Neural progenitor cell (in vitro differentiated cells): ENCODE data around the gene SPP2. TPM values are rescaled to one million over a fixed set of nuclear protein-coding genes. Genes with fewer than 3 reads are reported as not detected.

ENCODE experiments used
- DNase-seq: peaks from one replicate; pipeline ENCODE4 v3.0.0-alpha.2; 2016; ENCODE audit warnings: low spot score
- H2AFZ ChIP-seq: fragments of 200-600 bp; sonication (generic); replicated peaks from 2 replicates; pipeline ENCODE4 v1.6.1; 2016; ENCODE audit warnings: antibody characterized with exemption
- H3F3A ChIP-seq: fragments of 200-600 bp; sonication (generic); 2 replicates; pipeline ENCODE4 v1.6.1; 2016; ENCODE audit warnings: antibody characterized with exemption, low read depth
- H3K27ac ChIP-seq: fragments of 200-600 bp; sonication (generic); 2 replicates; pipeline ENCODE4 v1.5.1; 2016; ENCODE audit warnings: mild to moderate bottlenecking
- H3K27me3 ChIP-seq: fragments of 200-600 bp; sonication (generic); 2 replicates; pipeline ENCODE4 v1.6.1; 2016; ENCODE audit warnings: mild to moderate bottlenecking, moderate library complexity
- H3K36me3 ChIP-seq: fragments of 200-600 bp; sonication (generic); 2 replicates; pipeline ENCODE4 v1.5.1; 2016
- H3K4me1 ChIP-seq: fragments of 200-600 bp; sonication (generic); 2 replicates; pipeline ENCODE4 v1.6.1; 2016; ENCODE audit warnings: mixed run types
- H3K4me2 ChIP-seq: fragments of 200-600 bp; sonication (generic); 2 replicates; pipeline ENCODE4 v1.6.1; 2016
- H3K4me3 ChIP-seq: fragments of 200-600 bp; sonication (generic); 2 replicates; pipeline ENCODE4 v1.5.1; 2016
- H3K79me2 ChIP-seq: fragments of 200-600 bp; sonication (generic); 2 replicates; pipeline ENCODE4 v1.6.1; 2016; ENCODE audit warnings: low read depth
- H3K9ac ChIP-seq: fragments of 200-600 bp; sonication (generic); 2 replicates; pipeline ENCODE4 v1.6.1; 2016
- H3K9me3 ChIP-seq: fragments of 200-600 bp; sonication (generic); 2 replicates; pipeline ENCODE4 v1.5.1; 2016; ENCODE audit warnings: low read depth
- H4K20me1 ChIP-seq: fragments of 200-600 bp; sonication (generic); 2 replicates; pipeline ENCODE4 v1.6.1; 2016; ENCODE audit warnings: low read depth
- H3K27ac Mint-ChIP-seq: 3 replicates; pipeline ENCODE4 v1.8.0; 2021; ENCODE audit warnings: mixed read lengths
- H3K27me3 Mint-ChIP-seq: 2 replicates; pipeline ENCODE4 v1.8.0; 2022; ENCODE audit warnings: low read depth, mild to moderate bottlenecking, inconsistent platforms, moderate library complexity, mixed read lengths; ENCODE audit not compliant: insufficient read depth
- H3K36me3 Mint-ChIP-seq: 3 replicates; pipeline ENCODE4 v1.8.0; 2021; ENCODE audit warnings: mixed read lengths
- H3K4me1 Mint-ChIP-seq: 3 replicates; pipeline ENCODE4 v1.8.0; 2021; ENCODE audit warnings: mixed read lengths
- H3K4me3 Mint-ChIP-seq: 3 replicates; pipeline ENCODE4 v1.8.0; 2021; ENCODE audit warnings: mild to moderate bottlenecking, moderate library complexity, mixed read lengths
- H3K9me3 Mint-ChIP-seq: 3 replicates; pipeline ENCODE4 v1.8.0; 2020; ENCODE audit warnings: mixed read lengths
- EZH2 ChIP-seq: fragments of 200-600 bp; sonication (generic); IDR thresholded peaks from 2 replicates; pipeline ENCODE4 v1.6.1; 2017; ENCODE audit warnings: antibody characterized with exemption, mild to moderate bottlenecking, moderate library complexity
- EZH2phosphoT487 ChIP-seq: fragments of 200-600 bp; sonication (generic); IDR thresholded peaks from 2 replicates; pipeline ENCODE4 v1.6.1; 2017; ENCODE audit warnings: antibody characterized with exemption
- total RNA-seq: library from RNA; depleted of rRNA; stranded (reverse); fragments of >200 nt; gene quantifications from 2 replicates; pipeline ENCODE4 v1.2.3, GENCODE V29; 2015; ENCODE audit warnings: low replicate concordance
- TF ChIP-seq, protein P1 (sequence below): fragments of 200-600 bp; sonication (generic); IDR thresholded peaks from 2 replicates; pipeline ENCODE4 v1.5.1; 2017; ENCODE audit warnings: antibody characterized with exemption, mild to moderate bottlenecking

The SPP2 gene
- total RNA-seq, 1 donor from 2014 or later, result not detected

DNA sequence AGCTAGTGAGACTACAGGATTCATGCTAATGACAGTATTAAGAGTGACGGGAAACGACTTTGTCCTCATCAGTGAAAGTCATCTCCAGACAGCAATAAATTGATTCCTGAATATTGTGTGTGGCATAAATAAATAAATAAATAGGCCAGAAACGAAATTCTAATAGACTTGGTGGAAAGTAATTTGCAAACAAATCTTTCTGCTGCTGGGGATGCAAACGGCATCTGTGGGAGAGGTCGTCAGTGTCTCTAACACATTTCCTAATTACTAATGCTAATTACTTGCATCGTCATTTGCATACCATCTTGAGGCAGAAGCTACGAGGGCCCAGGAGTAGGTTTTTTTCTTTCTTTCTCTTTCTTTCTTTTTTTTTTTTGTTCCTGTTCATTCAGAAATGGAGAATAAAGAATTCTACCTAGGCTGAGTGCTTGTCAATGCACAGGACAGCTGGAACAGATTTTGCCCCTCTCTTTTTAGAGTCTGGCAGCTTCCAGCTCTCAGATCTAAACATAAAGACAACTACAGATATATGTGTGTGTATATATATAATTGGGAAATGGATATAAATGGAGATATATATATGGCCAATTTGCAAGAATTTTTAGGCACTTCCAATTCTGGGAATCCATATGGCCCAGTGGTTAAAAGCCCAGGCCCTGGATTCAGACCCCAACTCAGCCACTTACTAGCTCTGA is 75.1 kb downstream of the SPP2 start:
- H3K4me3 Mint-ChIP-seq, result no peak overlapping the region
- no peak overlapping the region for H3K9ac ChIP-seq
- H2AFZ ChIP-seq, result no peak overlapping the region
- peaks cover 5% of the 10 kb centered on the region for H3K4me1 Mint-ChIP-seq
- DNase-seq, result no peak
- peaks cover 4% of the 10 kb centered on the region for H3K27me3 Mint-ChIP-seq
- H3K36me3 Mint-ChIP-seq, result no peaks in the 10 kb centered on the region
- no peak overlapping the region for H3K4me2 ChIP-seq
- H3K4me3 ChIP-seq, result no peak overlapping the region
- no peaks in the 10 kb centered on the region for H3K4me1 ChIP-seq
- no peaks in the 10 kb centered on the region for H3K36me3 ChIP-seq
- no peaks in the 10 kb centered on the region for H4K20me1 ChIP-seq
- no peak overlapping the region for H3K27ac Mint-ChIP-seq
- no peaks in the 10 kb centered on the region for H3F3A ChIP-seq
- no peaks in the 10 kb centered on the region for H3K9me3 Mint-ChIP-seq
- H3K9me3 ChIP-seq, result no peaks in the 10 kb centered on the region
- no peaks in the 10 kb centered on the region for H3K27me3 ChIP-seq
- TF ChIP-seq, protein P1, sequence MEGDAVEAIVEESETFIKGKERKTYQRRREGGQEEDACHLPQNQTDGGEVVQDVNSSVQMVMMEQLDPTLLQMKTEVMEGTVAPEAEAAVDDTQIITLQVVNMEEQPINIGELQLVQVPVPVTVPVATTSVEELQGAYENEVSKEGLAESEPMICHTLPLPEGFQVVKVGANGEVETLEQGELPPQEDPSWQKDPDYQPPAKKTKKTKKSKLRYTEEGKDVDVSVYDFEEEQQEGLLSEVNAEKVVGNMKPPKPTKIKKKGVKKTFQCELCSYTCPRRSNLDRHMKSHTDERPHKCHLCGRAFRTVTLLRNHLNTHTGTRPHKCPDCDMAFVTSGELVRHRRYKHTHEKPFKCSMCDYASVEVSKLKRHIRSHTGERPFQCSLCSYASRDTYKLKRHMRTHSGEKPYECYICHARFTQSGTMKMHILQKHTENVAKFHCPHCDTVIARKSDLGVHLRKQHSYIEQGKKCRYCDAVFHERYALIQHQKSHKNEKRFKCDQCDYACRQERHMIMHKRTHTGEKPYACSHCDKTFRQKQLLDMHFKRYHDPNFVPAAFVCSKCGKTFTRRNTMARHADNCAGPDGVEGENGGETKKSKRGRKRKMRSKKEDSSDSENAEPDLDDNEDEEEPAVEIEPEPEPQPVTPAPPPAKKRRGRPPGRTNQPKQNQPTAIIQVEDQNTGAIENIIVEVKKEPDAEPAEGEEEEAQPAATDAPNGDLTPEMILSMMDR, result no peak
- no peak for TF ChIP-seq EZH2phosphoT487
- no peak for TF ChIP-seq EZH2
- H3K27ac ChIP-seq, result no peak overlapping the region
- H3K79me2 ChIP-seq, result no peaks in the 10 kb centered on the region

DNA sequence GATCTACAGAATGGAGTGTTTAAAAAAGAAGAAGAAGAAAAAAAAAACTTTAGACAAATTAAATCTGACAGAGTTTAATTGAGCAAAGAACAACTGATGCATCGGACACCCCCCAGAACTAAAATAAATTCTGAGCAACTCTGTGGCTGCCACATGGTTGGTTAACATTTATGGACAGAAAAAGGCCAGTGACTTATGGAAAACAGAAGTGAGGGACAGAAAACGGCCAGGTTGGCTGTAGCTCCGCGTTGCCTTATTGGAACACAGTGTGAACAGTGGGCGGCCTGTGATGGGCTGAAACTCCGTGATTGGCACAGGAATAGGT is 75.6 kb downstream of the SPP2 start:
- Histone ChIP-seq H4K20me1 (no peaks in the 10 kb centered on the region), H3K4me1 (peaks cover 5% of the 10 kb centered on the region), H3F3A (no peaks in the 10 kb centered on the region), H3K9ac (no peak overlapping the region), H3K4me3 (no peak overlapping the region), H3K27me3 (no peaks in the 10 kb centered on the region), H3K4me2 (no peak overlapping the region), H3K79me2 (no peaks in the 10 kb centered on the region), H3K9me3 (no peaks in the 10 kb centered on the region), H3K27ac (no peak overlapping the region), H2AFZ (peak overlapping the region; percentile 17), H3K36me3 (no peaks in the 10 kb centered on the region)
- peaks cover 10% of the 10 kb centered on the region for H3K4me1 Mint-ChIP-seq
- no peak overlapping the region for H3K27ac Mint-ChIP-seq
- no peaks in the 10 kb centered on the region for H3K9me3 Mint-ChIP-seq
- peaks cover 4% of the 10 kb centered on the region for H3K27me3 Mint-ChIP-seq
- TF ChIP-seq EZH2phosphoT487, result no peak
- TF ChIP-seq, protein P1, result no peak
- TF ChIP-seq EZH2, result no peak
- H3K4me3 Mint-ChIP-seq, result no peak overlapping the region
- no peak for DNase-seq
- H3K36me3 Mint-ChIP-seq, result no peaks in the 10 kb centered on the region

Other genes with a start within 250 kb of the SPP2 start
- gene HJURP, start 196.2 kb upstream of the SPP2 start, total RNA-seq, result 101 and 109 TPM in 2 replicates
- 4.9 and 7.5 TPM in 2 replicates for gene TRPM8, start 133.3 kb upstream of the SPP2 start, total RNA-seq